Mesenchymal stem cell (in vitro differentiated cells and primary cell): ENCODE measurements around the gene USP35.
"Not testable (repeated sequence)": the region's sequence is repeated elsewhere in the genome, so short reads cannot be mapped to it uniquely, and the experiment has no call there.

Source experiments
- DNase-seq: peaks from one replicate; pipeline ENCODE4 v3.0.0-alpha.2; 2013
- H2AFZ ChIP-seq: one replicate; pipeline ENCODE4 v1.6.1; 2013; ENCODE audit warnings: low read depth, mild to moderate bottlenecking, control low read depth, inconsistent platforms, low read length, moderate library complexity
- H2AK5ac ChIP-seq: 2 replicates; pipeline ENCODE4 v1.6.1; 2013; ENCODE audit warnings: low read length, moderate library complexity, mild to moderate bottlenecking, inconsistent platforms; ENCODE audit not compliant: severe bottlenecking
- H2BK120ac ChIP-seq: one replicate; pipeline ENCODE4 v1.6.1; 2013; ENCODE audit warnings: low read depth, mild to moderate bottlenecking, inconsistent platforms, low read length, moderate library complexity
- H2BK12ac ChIP-seq, 2 experiments: one replicate each; pipeline ENCODE4 v1.6.1; 2013; ENCODE audit warnings: inconsistent platforms in 2 of 2, low read length in 2 of 2, mild to moderate bottlenecking in 2 of 2, moderate library complexity in 2 of 2, control low read depth in 1 of 2
- H2BK15ac ChIP-seq: one replicate; pipeline ENCODE4 v1.6.1; 2013; ENCODE audit warnings: mild to moderate bottlenecking, low read depth, inconsistent platforms; ENCODE audit not compliant: poor library complexity, severe bottlenecking
- H2BK5ac ChIP-seq: 2 replicates; pipeline ENCODE4 v1.6.1; 2013; ENCODE audit warnings: low read depth, mild to moderate bottlenecking, low read length, control low read depth, inconsistent platforms; ENCODE audit not compliant: poor library complexity, severe bottlenecking
- H3K14ac ChIP-seq, 2 experiments: one replicate each; pipeline ENCODE4 v1.6.1; 2013; ENCODE audit warnings: inconsistent platforms in 2 of 2, low read length in 2 of 2, control low read depth in 1 of 2, mild to moderate bottlenecking in 1 of 2, moderate library complexity in 1 of 2
- H3K18ac ChIP-seq, 2 experiments: one replicate each; pipeline ENCODE4 v1.6.1; 2013; ENCODE audit warnings: inconsistent platforms in 2 of 2, low read length in 2 of 2, control low read depth in 1 of 2, low read depth in 1 of 2, mild to moderate bottlenecking in 1 of 2
- H3K23ac ChIP-seq, 2 experiments: one replicate each; pipeline ENCODE4 v1.6.1; 2013; ENCODE audit warnings: inconsistent platforms in 2 of 2, low read length in 2 of 2, mild to moderate bottlenecking in 2 of 2, moderate library complexity in 2 of 2, control low read depth in 1 of 2
- H3K27ac ChIP-seq: 2 replicates; pipeline ENCODE4 v1.5.1; 2013; ENCODE audit warnings: mild to moderate bottlenecking, moderate library complexity, low read length, control low read depth, inconsistent platforms; ENCODE audit not compliant: poor library complexity, severe bottlenecking
- H3K27me3 ChIP-seq, 2 experiments: 2 replicates each; pipeline versions ENCODE4 v1.6.1 to v1.7.0; 2013; ENCODE audit warnings: low read length in 2 of 2, mild to moderate bottlenecking in 2 of 2, moderate library complexity in 2 of 2, control low read depth in 1 of 2, inconsistent platforms in 1 of 2; ENCODE audit not compliant: control insufficient read depth in 1 of 2, insufficient read depth in 1 of 2
- H3K36me3 ChIP-seq, 2 experiments: 2 replicates each; pipeline versions ENCODE4 v1.6.1 to v1.7.0; 2013; ENCODE audit warnings: low read length in 2 of 2, control low read depth in 1 of 2, inconsistent platforms in 1 of 2, low read depth in 1 of 2, mild to moderate bottlenecking in 1 of 2; ENCODE audit not compliant: insufficient read depth in 2 of 2, control insufficient read depth in 1 of 2
- H3K4ac ChIP-seq, 2 experiments: one replicate each; pipeline ENCODE4 v1.6.1; 2013; ENCODE audit warnings: inconsistent platforms in 2 of 2, low read length in 2 of 2, mild to moderate bottlenecking in 2 of 2, moderate library complexity in 2 of 2, control low read depth in 1 of 2, low read depth in 1 of 2
- H3K4me1 ChIP-seq: 2 replicates; pipeline ENCODE4 v1.6.1; 2013; ENCODE audit warnings: low read depth, low read length, control low read depth; ENCODE audit not compliant: control insufficient read depth, insufficient read depth
- H3K4me2 ChIP-seq: 2 replicates; pipeline ENCODE4 v1.6.1; 2013; ENCODE audit warnings: low read length, mild to moderate bottlenecking, inconsistent platforms; ENCODE audit not compliant: poor library complexity, severe bottlenecking
- H3K4me3 ChIP-seq, 2 experiments: 2 replicates each; pipeline versions ENCODE4 v1.5.1 to v1.7.0; 2013; ENCODE audit warnings: low read length in 2 of 2, mild to moderate bottlenecking in 2 of 2, control low read depth in 1 of 2, low read depth in 1 of 2; ENCODE audit not compliant: insufficient read depth in 1 of 2
- H3K79me1 ChIP-seq: replicated peaks from 2 replicates; pipeline ENCODE4 v1.6.1; 2013; ENCODE audit warnings: mild to moderate bottlenecking, control low read depth, low read length, inconsistent platforms; ENCODE audit not compliant: poor library complexity, severe bottlenecking
- H3K9ac ChIP-seq: 2 replicates; pipeline ENCODE4 v1.7.0; 2013; ENCODE audit warnings: mild to moderate bottlenecking, low read length, moderate library complexity
- H3K9me3 ChIP-seq: 2 replicates; pipeline ENCODE4 v1.7.0; 2013; ENCODE audit warnings: mild to moderate bottlenecking, low read length; ENCODE audit not compliant: control insufficient read depth
- H4K8ac ChIP-seq: one replicate; pipeline ENCODE4 v1.6.1; 2013; ENCODE audit warnings: inconsistent platforms, mild to moderate bottlenecking, low read length, moderate library complexity
- H4K91ac ChIP-seq: one replicate; pipeline ENCODE4 v1.6.1; 2013; ENCODE audit warnings: mild to moderate bottlenecking, low read length, inconsistent platforms
- WGBS: methylation state at CpG from one replicate; pipeline ENCODE4 v1.1.7; 2013; ENCODE audit warnings: mixed read lengths; 5-methylcytosine and 5-hydroxymethylcytosine counted together

Gene USP35

DNA sequence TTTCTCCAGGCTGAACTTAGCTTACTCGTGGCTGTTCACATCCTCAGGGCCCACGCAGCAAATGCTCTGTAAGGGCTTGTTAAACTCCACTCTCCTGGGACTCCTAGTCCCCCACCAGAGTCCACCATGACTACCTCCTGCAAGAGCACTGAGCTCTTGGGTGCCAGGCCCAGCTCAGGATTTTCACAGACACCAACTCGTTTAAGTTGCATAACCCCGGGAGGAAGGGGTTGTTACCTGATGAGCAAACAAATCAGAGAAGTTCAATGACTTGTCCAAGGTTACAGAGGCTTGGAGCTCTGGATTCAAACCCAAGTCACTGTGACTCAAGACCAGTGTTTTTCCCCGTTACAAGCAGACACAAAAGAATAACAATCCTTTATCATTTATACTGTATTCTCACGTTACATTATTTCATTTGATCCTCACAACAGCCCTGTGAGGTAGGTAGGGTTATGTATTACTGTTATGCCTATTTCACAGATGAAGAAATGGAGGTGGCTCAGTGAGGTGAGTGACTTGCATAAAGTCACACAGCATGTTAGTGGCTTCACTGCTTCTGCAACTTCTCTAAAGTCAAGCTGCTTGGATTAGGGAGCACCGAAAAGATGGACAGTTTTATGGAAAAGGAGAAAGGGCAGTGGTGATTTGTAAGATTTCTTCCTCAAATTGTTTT, 17.7 kb upstream of the USP35 start:
- Histone ChIP-seq H3K36me3 (peaks cover 35 to 45% of the 10 kb centered on the region in 2 experiments), H4K91ac (no peak overlapping the region), H3K4me3 (no peak overlapping the region), H2AFZ (no peak overlapping the region), H3K79me1 (peaks cover 9% of the 10 kb centered on the region), H4K8ac (no peak overlapping the region), H3K4ac (no peak overlapping the region), H2AK5ac (no peak overlapping the region), H3K4me2 (no peak overlapping the region), H2BK12ac (no peak overlapping the region), H2BK5ac (no peak overlapping the region), H3K9me3 (no peaks in the 10 kb centered on the region), H3K27ac (no peak overlapping the region), H2BK120ac (no peak overlapping the region), H3K9ac (no peak overlapping the region), H3K23ac (no peak overlapping the region), H3K4me1 (peaks cover 6% of the 10 kb centered on the region), H3K14ac (no peak overlapping the region), H2BK15ac (no peak overlapping the region), H3K27me3 (no peaks in the 10 kb centered on the region), H3K18ac (no peak overlapping the region)
- no peak for DNase-seq
- 87% methylated on average over 5 of the region's 7 CpGs for WGBS

DNA sequence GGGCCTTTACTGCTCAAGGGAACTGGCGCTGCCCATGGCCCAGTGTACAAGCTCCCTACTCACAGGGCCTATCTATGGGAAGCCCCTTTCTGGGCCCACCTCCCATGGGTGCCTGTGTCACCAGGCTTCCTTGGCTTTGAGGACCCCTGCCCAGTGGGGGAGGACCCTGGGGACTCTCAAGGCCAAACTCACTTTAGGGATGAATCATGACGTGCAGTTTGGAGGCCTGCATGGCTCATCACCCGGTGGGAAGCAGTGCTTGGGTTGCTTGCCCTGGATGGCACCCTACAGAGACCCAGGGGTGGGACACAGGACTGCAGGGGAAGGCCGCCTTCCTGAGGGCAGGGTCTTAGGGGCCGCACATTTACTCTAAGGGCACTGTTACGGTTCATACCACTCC, 16.8 kb upstream of the USP35 start:
- H4K91ac ChIP-seq = no peak overlapping the region
- no peak overlapping the region for H2BK15ac ChIP-seq
- no peak for DNase-seq
- no peak overlapping the region for H3K18ac ChIP-seq
- no peak overlapping the region for H2AFZ ChIP-seq
- no peak overlapping the region for H3K4me3 ChIP-seq
- no peak overlapping the region for H2BK12ac ChIP-seq
- peaks cover 44 to 54% of the 10 kb centered on the region in 2 experiments for H3K36me3 ChIP-seq
- H3K27ac ChIP-seq = no peak overlapping the region
- peaks cover 6% of the 10 kb centered on the region for H3K4me1 ChIP-seq
- H2BK5ac ChIP-seq = no peak overlapping the region
- H3K27me3 ChIP-seq = no peaks in the 10 kb centered on the region
- H3K14ac ChIP-seq = no peak overlapping the region
- H3K4ac ChIP-seq = no peak overlapping the region
- H2BK120ac ChIP-seq = no peak overlapping the region
- H3K9me3 ChIP-seq = no peaks in the 10 kb centered on the region
- H3K4me2 ChIP-seq = no peak overlapping the region
- peaks cover 15% of the 10 kb centered on the region for H3K79me1 ChIP-seq
- no peak overlapping the region for H2AK5ac ChIP-seq
- no peak overlapping the region for H4K8ac ChIP-seq
- no peak overlapping the region for H3K9ac ChIP-seq
- H3K23ac ChIP-seq = no peak overlapping the region
- WGBS = 98% methylated on average over 6 of the region's 6 CpGs

DNA sequence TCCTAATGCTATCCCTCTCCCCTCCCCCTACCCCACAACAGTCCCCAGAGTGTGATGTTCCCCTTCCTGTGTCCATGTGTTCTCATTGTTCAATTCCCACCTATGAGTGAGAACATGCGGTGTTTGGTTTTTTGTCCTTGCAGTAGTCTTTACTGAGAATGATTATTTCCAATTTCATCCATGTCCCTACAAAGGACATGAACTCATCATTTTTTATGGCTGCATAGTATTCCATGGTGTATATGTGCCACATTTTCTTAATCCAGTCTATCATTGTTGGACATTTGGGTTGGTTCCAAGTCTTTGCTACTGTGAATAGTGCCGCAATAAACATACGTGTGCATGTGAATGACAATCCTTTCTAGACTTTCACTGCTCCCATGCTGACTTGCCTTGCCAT, 12.9 kb upstream of the USP35 start:
- not testable (repeated sequence) for DNase-seq, H2AFZ ChIP-seq, H4K91ac ChIP-seq, H3K27ac ChIP-seq, H3K18ac ChIP-seq, H3K9me3 ChIP-seq, H3K23ac ChIP-seq, H3K4me3 ChIP-seq, H2BK120ac ChIP-seq, H2BK12ac ChIP-seq, H3K14ac ChIP-seq, H2BK15ac ChIP-seq, H3K4ac ChIP-seq, H2AK5ac ChIP-seq, H3K4me2 ChIP-seq, H3K9ac ChIP-seq, H3K27me3 ChIP-seq, H3K4me1 ChIP-seq, H2BK5ac ChIP-seq
- WGBS = 100% methylated on average over 2 of the region's 3 CpGs
- peaks cover 42 to 59% of the 10 kb centered on the region in 2 experiments for H3K36me3 ChIP-seq
- H3K79me1 ChIP-seq = peaks cover 35% of the 10 kb centered on the region
- peak overlapping the region; percentile 31 for H4K8ac ChIP-seq

DNA sequence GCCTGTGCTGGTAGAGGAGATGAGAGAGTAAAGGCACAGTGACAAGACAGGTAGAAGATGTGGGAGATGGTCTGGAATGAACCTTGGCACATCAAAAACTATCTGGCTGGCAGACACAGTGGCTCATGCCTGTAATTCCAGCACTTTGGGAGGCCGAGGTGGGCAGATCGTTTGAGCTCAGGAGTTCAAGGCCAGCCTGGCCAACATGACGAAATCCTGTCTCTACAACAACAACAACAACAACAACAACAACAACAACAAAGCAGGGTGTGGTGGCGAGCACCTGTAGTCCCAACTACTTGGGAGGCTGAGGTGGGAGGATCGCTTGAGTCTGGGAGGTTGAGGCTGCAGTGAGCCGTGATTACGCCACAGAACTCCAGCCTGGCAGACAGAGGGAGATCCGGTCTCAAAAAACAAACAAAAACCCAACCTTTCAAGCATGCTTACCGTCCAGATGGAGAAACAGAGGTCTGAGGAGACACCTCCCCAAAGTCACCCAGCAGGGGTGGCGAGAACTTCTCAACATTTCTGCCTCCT, 12.0 kb upstream of the USP35 start:
- Histone ChIP-seq H3K14ac (no peak overlapping the region), H3K36me3 (peaks cover 41 to 58% of the 10 kb centered on the region in 2 experiments), H4K8ac (no peak overlapping the region), H2BK120ac (no peak overlapping the region), H3K23ac (no peak overlapping the region), H3K4me2 (no peak overlapping the region), H3K27me3 (no peaks in the 10 kb centered on the region), H3K9ac (no peak overlapping the region), H2BK15ac (no peak overlapping the region), H4K91ac (no peak overlapping the region), H2AK5ac (no peak overlapping the region), H3K4me3 (no peak overlapping the region), H3K9me3 (no peaks in the 10 kb centered on the region), H3K18ac (no peak overlapping the region), H3K79me1 (peaks cover 35% of the 10 kb centered on the region), H2BK12ac (no peak overlapping the region), H2AFZ (no peak overlapping the region), H3K27ac (no peak overlapping the region), H2BK5ac (no peak overlapping the region), H3K4me1 (peaks cover 6% of the 10 kb centered on the region), H3K4ac (no peak overlapping the region)
- no peak for DNase-seq
- WGBS = 96% methylated on average over 7 of the region's 10 CpGs
